ENCODE measurements around the gene ARMC7.

GRCh38 chr17:75109046-75109406, 743 bp upstream of the ARMC7 start:
- TF ChIP-seq CTCF (IDR thresholded peaks at IDR 0.05) (no peak), EZH2 (IDR thresholded peaks at IDR 0.05; ENCODE audit: borderline replicate concordance, insufficient read depth, low read depth, low read length, poor library complexity, severe bottlenecking) (no peak)

Measured in B cell (primary cell).